OCI-LY1 (cell line): ENCODE measurements around the gene SHROOM3.

ENCODE experiments used
- H2AFZ ChIP-seq: fragments of 200-600 bp; sonication (generic), shearing (Covaris generic); 2 replicates; pipeline ENCODE4 v1.6.0; 2014; ENCODE audit warnings: antibody characterized with exemption, mild to moderate bottlenecking, low read length
- H3F3A ChIP-seq: fragments of 200-600 bp; sonication (generic), shearing (Covaris generic); 2 replicates; pipeline ENCODE4 v1.6.0; 2014; ENCODE audit warnings: mild to moderate bottlenecking, antibody characterized with exemption, low read length, moderate library complexity; ENCODE audit not compliant: insufficient read depth
- H3K27ac ChIP-seq: fragments of 200-600 bp; sonication (generic); 2 replicates; pipeline ENCODE4 v1.5.1; 2014; ENCODE audit warnings: low read length, mixed run types, mild to moderate bottlenecking, low read depth; ENCODE audit not compliant: poor library complexity, severe bottlenecking
- H3K27me3 ChIP-seq: fragments of 200-600 bp; sonication (generic); 2 replicates; pipeline ENCODE4 v1.6.0; 2014; ENCODE audit warnings: antibody characterized with exemption, mild to moderate bottlenecking, low read length, moderate library complexity; ENCODE audit not compliant: insufficient read depth
- H3K36me3 ChIP-seq: fragments of 200-600 bp; sonication (generic); 2 replicates; pipeline ENCODE4 v1.6.1; 2014; ENCODE audit warnings: mild to moderate bottlenecking, antibody characterized with exemption, low read length, moderate library complexity, mixed read lengths; ENCODE audit not compliant: insufficient read depth
- H3K4me1 ChIP-seq: fragments of 200-600 bp; sonication (generic); 2 replicates; pipeline ENCODE4 v1.5.1; 2014; ENCODE audit warnings: mild to moderate bottlenecking, low read length, moderate library complexity; ENCODE audit not compliant: insufficient read depth, severe bottlenecking
- H3K4me2 ChIP-seq: fragments of 200-600 bp; sonication (generic), shearing (Covaris generic); 2 replicates; pipeline ENCODE4 v1.6.1; 2014; ENCODE audit warnings: low read length
- H3K4me3 ChIP-seq: fragments of 200-600 bp; sonication (generic); 2 replicates; pipeline ENCODE4 v1.5.1; 2014; ENCODE audit warnings: low read length, low read depth, mild to moderate bottlenecking, mixed read lengths; ENCODE audit not compliant: poor library complexity, severe bottlenecking
- H3K79me2 ChIP-seq: fragments of 200-600 bp; shearing (Covaris generic); 2 replicates; pipeline ENCODE4 v1.6.1; 2016; ENCODE audit warnings: mixed run types, low read length, mixed read lengths; ENCODE audit not compliant: insufficient read depth
- H3K9ac ChIP-seq: fragments of 200-600 bp; sonication (generic), shearing (Covaris generic); 2 replicates; pipeline ENCODE4 v1.6.1; 2014; ENCODE audit warnings: mild to moderate bottlenecking, low read length, mixed read lengths
- H3K9me2 ChIP-seq: fragments of 200-600 bp; sonication (generic), shearing (Covaris generic); 2 replicates; pipeline ENCODE4 v1.6.1; 2014; ENCODE audit warnings: low read depth, mild to moderate bottlenecking, low read length, mixed read lengths
- H3K9me3 ChIP-seq: fragments of 200-600 bp; shearing (Covaris generic); 2 replicates; pipeline ENCODE4 v1.6.1; 2014; ENCODE audit warnings: low read length, mixed read lengths
- H4K20me1 ChIP-seq: fragments of 200-600 bp; sonication (generic), shearing (Covaris generic); 2 replicates; pipeline ENCODE4 v1.6.0; 2016; ENCODE audit warnings: mild to moderate bottlenecking, low read length; ENCODE audit not compliant: insufficient read depth
- EZH2 ChIP-seq: fragments of 200-600 bp; sonication (generic), shearing (Covaris generic); IDR thresholded peaks from 2 replicates; pipeline ENCODE4 v1.8.0; 2017; ENCODE audit warnings: borderline replicate concordance, mixed run types, mild to moderate bottlenecking, antibody characterized with exemption, low read length, moderate library complexity, mixed read lengths
- TF ChIP-seq, protein P1 (sequence below): fragments of 200-600 bp; sonication (generic), shearing (Covaris generic); IDR thresholded peaks from 2 replicates; pipeline ENCODE4 v1.5.1; 2017; ENCODE audit warnings: mild to moderate bottlenecking, antibody characterized with exemption, low read length, moderate library complexity, mixed read lengths

Gene SHROOM3

DNA sequence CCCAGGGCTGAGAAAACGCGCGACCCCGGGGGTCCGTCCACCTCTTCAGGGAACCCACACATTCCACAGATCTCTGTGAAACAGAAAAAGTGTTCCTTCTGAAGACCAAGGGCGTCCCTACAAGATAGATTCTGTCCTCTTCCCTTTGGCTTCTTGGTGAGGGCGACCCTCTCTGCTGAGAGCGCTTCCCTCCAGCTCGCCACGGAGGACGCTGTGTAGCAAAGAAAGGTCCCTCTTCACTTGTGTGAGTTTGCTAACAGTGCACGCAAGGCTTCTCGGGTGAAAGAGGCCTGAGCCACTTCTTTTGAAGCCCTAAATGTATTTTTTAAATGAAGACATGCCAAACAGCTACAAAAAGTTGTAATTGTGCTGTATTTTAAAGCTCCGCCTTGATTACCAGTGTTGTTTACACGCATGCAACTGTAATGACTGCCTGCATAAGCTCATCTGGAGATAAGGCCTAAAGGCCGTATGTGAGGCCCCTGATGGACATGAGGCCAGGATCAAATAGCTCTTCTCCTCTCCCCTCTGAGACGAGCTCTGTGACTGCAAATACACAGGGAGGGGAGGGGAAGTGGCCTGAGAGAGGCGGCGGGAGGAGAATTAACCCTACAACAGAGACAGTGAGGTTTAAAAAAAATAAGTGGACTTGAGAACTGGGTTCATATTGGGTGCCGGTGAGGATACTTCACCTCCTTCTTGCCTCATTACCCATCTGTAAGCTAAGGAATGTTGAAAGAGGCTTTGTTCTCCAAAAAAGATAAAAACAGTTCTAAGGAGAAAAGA lies 367.4 kb downstream of the SHROOM3 start:
- H3K36me3 ChIP-seq = no peaks in the 10 kb centered on the region
- H2AFZ ChIP-seq = no peak overlapping the region
- H3K9ac ChIP-seq = no peak overlapping the region
- no peak overlapping the region for H3K4me2 ChIP-seq
- no peaks in the 10 kb centered on the region for H3K79me2 ChIP-seq
- H3K4me3 ChIP-seq = no peak overlapping the region
- no peak for TF ChIP-seq EZH2
- TF ChIP-seq, protein P1, sequence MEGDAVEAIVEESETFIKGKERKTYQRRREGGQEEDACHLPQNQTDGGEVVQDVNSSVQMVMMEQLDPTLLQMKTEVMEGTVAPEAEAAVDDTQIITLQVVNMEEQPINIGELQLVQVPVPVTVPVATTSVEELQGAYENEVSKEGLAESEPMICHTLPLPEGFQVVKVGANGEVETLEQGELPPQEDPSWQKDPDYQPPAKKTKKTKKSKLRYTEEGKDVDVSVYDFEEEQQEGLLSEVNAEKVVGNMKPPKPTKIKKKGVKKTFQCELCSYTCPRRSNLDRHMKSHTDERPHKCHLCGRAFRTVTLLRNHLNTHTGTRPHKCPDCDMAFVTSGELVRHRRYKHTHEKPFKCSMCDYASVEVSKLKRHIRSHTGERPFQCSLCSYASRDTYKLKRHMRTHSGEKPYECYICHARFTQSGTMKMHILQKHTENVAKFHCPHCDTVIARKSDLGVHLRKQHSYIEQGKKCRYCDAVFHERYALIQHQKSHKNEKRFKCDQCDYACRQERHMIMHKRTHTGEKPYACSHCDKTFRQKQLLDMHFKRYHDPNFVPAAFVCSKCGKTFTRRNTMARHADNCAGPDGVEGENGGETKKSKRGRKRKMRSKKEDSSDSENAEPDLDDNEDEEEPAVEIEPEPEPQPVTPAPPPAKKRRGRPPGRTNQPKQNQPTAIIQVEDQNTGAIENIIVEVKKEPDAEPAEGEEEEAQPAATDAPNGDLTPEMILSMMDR = no peak
- peaks cover 5% of the 10 kb centered on the region; the same call in 1 of the 2 replicates for H3K27me3 ChIP-seq
- no peaks in the 10 kb centered on the region for H3F3A ChIP-seq
- H4K20me1 ChIP-seq = no peaks in the 10 kb centered on the region
- no peaks in the 10 kb centered on the region for H3K9me3 ChIP-seq
- H3K27ac ChIP-seq = no peak overlapping the region
- no peaks in the 10 kb centered on the region for H3K4me1 ChIP-seq
- no peaks in the 10 kb centered on the region for H3K9me2 ChIP-seq

DNA sequence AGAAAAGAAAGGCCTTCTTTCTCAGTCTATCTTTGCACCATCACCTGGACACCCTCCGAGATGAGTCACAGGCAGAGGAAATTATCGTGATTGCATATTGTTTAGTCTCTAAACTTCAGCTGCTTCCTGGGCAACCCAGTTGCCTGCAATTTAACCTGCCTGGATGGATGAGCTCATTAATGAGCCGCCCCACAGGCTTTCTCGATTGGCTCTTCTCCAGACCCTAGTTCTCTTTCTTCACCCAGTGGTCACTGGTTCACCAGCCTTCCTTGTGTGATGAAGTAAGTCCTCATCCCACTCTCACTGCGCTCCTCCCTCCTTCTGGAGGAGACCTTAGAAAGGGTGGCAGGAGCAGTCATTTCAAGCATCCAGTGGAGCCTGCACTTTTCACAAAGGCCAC lies 368.5 kb downstream of the SHROOM3 start:
- Histone ChIP-seq H3K4me3 (no peak overlapping the region), H3K9me2 (no peaks in the 10 kb centered on the region), H2AFZ (no peak overlapping the region), H3K4me1 (no peaks in the 10 kb centered on the region), H4K20me1 (no peaks in the 10 kb centered on the region), H3K27me3 (peaks cover 5% of the 10 kb centered on the region; the same call in 1 of the 2 replicates), H3F3A (no peaks in the 10 kb centered on the region), H3K27ac (no peak overlapping the region), H3K36me3 (no peaks in the 10 kb centered on the region), H3K4me2 (no peak overlapping the region), H3K79me2 (no peaks in the 10 kb centered on the region), H3K9ac (no peak overlapping the region), H3K9me3 (peaks cover 3% of the 10 kb centered on the region; the same call in 1 of the 2 replicates)
- TF ChIP-seq, protein P1 = no peak
- TF ChIP-seq EZH2 = no peak

DNA sequence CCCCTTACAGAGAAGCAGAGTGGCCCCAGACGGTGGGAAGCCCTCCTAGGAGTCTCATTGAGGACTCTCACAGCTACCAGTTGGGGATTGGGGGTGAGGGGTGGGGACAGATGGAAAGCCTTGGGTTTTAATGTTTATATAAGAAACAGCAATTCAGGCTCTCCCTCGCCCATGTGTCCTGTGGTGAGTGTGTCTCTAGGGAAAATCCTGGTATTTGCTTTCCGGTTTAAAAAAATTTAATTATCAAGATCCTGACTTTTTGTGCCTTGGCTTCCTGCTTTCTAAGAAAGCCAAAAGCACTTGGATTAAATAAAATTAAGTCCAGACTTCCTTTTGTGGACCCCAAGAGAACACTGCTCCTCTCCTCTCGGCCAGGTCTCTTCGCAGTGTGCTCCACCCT lies 369.1 kb downstream of the SHROOM3 start:
- TF ChIP-seq, protein P1 = no peak
- TF ChIP-seq EZH2 = no peak
- no peaks in the 10 kb centered on the region for H3K79me2 ChIP-seq
- no peaks in the 10 kb centered on the region for H3F3A ChIP-seq
- H4K20me1 ChIP-seq = no peaks in the 10 kb centered on the region
- no peak overlapping the region for H3K9ac ChIP-seq
- no peak overlapping the region for H3K4me3 ChIP-seq
- peaks cover 5% of the 10 kb centered on the region; the same call in 1 of the 2 replicates for H3K27me3 ChIP-seq
- H3K4me2 ChIP-seq = no peak overlapping the region
- no peak overlapping the region for H2AFZ ChIP-seq
- no peaks in the 10 kb centered on the region for H3K4me1 ChIP-seq
- H3K9me3 ChIP-seq = peaks cover 3% of the 10 kb centered on the region; the same call in 1 of the 2 replicates
- no peak overlapping the region for H3K27ac ChIP-seq
- H3K36me3 ChIP-seq = no peaks in the 10 kb centered on the region
- H3K9me2 ChIP-seq = no peaks in the 10 kb centered on the region
